ENCODE data around the gene TNS4.

TNS4 gene

DNA sequence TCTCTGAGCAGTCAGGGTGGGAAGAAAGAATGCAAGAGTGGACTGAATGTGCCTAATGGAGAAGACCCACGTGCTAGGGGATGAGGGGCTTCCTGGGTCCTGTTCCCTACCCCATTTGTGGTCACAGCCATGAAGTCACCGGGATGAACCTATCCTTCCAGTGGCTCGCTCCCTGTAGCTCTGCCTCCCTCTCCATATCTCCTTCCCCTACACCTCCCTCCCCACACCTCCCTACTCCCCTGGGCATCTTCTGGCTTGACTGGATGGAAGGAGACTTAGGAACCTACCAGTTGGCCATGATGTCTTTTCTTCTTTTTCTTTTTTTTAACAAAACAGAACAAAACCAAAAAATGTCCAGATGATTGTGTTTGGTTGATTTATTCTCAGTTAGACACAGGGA lies 44.1 kb downstream of the TNS4 start:
- DNase-seq (ENCODE audit: low spot score) = no peak

DNA sequence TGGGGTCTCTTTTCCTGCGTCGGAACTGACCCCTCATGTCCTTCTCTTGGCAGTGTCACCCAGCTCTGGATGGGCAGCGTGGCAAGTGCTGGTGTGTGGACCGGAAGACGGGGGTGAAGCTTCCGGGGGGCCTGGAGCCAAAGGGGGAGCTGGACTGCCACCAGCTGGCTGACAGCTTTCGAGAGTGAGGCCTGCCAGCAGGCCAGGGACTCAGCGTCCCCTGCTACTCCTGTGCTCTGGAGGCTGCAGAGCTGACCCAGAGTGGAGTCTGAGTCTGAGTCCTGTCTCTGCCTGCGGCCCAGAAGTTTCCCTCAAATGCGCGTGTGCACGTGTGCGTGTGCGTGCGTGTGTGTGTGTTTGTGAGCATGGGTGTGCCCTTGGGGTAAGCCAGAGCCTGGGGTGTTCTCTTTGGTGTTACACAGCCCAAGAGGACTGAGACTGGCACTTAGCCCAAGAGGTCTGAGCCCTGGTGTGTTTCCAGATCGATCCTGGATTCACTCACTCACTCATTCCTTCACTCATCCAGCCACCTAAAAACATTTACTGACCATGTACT lies 44.9 kb downstream of the TNS4 start:
- DNase-seq (ENCODE audit: low spot score) = no peak

DNA sequence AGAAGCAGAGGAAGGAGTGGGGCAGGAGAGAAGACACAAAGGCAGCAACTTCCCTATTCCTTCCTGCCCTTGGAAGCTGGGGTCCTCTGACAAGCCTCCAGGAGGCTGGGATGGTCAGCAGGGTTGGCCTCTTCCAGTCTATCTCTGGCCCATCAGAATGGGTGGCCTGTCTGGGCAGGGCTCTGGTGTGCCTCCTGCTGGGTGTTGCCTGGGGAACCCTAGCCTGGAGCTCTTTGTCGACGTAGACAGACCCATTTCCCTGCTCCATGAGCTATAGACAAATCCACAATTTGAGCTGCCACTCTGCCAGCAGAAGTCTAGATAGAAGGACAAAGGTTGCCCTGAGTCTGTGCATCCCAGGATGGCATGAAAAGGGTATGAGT lies 46.8 kb downstream of the TNS4 start:
- DNase-seq (ENCODE audit: low spot score) = no peak

DNA sequence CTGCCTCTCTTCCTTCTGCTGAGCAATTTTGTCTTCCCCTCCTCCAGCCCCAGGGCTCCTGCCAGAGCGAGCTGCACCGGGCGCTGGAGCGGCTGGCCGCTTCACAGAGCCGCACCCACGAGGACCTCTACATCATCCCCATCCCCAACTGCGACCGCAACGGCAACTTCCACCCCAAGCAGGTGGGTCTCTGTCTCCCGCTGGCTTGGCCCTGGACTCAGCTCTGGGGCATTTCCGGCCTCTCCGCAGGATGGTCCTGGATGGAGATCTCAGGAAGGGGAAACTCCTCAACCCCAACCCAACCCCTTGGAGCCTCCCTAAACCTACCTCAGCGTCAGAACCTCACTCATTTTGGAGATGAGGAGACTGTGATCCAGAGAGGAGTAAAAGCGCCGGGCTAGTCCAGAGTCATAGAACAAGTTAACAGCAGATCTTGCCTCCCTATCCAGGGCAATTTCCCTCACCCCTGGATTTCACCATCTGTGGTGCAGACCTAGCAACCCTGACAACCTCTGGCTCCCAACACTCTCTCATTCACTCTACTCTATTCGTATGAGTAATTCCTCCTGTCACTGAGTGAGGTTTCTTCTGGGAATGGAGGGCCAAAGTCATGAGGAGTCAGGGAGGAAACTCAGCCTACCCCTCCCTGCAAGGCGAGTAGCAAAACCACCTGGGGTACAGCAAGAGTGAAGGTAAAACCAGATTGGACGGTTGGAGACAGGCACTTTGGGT lies 47.4 kb downstream of the TNS4 start:
- no peak for DNase-seq (ENCODE audit: low spot score)

DNA sequence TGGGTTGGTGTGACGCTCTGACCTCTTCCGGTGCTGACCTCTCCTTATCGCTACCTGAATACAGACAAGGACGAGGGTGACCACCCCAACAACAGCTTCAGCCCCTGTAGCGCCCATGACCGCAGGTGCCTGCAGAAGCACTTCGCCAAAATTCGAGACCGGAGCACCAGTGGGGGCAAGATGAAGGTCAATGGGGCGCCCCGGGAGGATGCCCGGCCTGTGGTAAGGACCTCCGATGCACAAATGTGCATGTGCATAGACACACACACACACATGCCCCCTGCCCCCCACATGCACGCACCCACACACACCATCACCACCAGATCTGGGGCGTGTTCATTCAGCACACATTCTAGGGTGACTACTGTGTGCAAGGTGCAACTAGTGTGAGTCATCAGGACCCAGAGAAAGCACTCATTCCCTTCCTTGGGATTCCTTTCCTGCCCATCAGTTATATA lies 48.5 kb downstream of the TNS4 start:
- no peak for DNase-seq (ENCODE audit: low spot score)

DNA sequence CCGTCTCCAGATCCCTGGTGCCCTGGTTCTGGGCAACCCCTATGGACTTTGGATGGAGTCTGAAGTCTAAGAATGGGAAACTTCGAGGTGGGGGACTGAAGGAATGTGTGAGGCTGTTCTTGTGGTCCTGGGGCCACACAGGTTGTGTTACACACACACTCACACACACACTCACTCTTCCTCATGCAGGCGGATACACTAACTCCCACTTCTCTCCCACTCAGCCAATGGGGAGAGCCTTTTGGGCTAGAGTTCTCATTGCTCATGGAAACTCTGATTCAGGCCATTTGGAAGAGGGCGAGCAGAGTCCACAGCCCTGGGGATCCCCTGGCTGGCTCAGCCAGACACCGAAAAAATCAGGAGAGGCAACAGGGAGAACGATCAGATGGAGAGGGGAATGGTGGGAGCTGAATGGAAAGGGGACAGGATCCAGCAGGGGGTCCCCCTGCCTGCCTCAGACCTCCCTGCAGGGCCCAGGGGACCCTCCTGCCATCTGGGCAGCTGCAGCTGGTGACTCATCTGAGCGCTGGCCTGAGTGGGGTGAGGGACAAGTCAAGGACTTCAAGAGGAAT lies 49.1 kb downstream of the TNS4 start:
- DNase-seq (ENCODE audit: low spot score) = no peak

DNA sequence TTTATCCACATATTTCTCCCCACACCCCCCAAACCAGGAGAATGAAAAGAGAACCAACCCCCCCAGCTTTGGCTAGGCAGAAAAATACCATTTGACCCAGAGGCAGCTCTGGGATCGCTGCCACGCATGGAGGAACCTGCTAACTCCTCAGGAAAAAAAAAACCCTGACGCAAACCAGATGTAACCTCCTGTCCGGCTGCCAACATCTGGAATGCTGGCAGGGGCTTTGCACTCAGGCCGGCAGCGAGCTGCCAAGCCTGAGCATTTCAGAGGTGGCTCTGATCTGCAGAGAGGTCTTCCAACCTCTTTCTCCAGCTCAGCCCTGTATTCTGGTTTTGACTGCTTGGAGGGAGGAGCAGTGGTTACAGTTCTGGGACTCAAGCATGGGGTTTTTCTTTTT lies 50.0 kb downstream of the TNS4 start:
- DNase-seq (ENCODE audit: low spot score) = peak; percentile 79

DNA sequence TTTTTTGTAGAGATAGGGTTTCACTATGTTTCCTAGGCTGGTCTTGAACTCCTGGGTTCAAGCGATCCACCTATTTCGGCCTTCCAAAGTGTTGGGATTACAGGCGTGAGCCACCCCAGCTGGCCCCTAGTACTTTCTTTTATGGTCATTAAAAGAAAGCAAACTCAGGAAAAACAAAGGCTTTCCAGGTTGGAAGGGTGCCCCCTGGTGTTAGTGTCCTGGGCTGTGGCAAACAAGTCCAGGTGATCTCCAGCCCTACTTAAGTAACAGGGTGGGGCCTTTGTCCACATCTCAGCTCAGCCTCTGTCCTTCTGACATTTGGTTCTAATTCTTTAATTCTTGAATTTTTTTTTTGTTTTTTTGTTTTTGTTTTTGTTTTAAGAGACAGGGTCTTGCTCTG lies 51.2 kb downstream of the TNS4 start:
- no peak for DNase-seq (ENCODE audit: low spot score)

DNA sequence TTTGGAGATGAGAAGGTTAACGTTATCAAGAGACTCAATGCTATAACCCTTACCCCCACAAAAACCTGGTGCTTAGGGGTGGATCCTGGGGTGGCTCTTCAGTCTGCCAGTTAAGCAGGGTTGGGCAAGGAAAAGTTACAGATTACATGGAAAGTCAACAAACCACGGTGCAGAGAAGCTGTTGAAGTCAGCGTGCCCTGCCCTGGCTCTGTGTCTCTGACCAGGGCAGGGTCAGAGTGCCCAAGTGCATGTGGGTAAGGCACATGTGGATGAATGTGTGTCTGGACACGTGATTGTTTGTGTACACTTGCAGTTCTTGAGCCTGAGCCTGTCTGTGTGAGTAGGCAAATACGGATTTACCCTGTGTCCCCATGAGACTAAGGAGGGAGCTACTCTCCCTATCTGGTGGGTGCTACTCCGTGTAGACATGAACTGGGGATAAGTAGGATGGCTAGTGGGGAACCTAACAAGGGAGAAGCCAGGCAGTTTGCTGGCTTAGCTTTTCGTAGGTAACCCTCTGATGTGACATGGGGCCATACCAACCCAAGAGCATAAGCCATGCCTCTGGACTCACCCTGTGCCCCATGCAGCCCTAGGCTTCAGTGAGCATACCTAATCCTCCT lies 52.7 kb downstream of the TNS4 start:
- no peak for DNase-seq (ENCODE audit: low spot score)

DNA sequence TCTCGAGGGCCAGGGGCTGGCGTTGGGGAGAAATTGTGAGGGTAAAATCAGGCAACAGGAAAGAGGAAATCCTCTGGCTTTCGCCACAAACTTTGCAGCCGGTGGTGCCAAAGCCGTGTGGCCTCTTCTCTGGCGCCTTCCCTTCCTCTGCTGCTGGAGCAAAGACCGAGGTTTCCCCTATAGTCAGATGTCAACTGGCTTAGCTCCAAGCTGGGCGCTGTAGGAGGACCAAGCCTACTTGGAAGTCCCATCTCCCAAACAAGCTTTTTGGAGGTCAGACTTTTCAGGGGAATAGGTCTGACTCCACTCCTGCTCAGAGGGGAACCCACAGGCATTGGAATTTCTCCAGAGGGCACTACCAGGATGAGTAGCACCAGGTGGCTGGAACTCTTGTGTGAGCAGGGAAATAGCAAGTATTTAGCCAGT lies 53.2 kb downstream of the TNS4 start:
- no peak for DNase-seq (ENCODE audit: low spot score)

DNA sequence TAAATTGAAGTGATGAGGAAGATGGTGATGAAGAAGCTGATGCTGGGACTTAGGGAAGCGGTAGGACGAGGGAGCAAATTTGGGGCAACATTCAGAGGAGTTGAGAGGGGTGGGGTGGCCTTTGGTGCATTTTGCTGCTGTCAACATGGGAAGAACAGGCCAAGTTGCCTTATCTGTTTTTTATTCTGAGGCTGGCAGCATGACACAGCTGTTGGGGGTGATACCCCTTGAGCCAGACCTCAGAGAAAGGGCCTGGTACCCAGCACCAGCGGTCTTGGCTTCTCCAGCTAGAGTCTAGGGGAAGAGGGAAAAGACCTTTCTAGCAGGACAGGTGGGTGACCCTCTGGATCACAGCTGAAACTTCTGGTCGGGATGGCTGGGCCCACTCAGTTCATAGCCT lies 53.6 kb downstream of the TNS4 start:
- DNase-seq (ENCODE audit: low spot score) = no peak

DNA sequence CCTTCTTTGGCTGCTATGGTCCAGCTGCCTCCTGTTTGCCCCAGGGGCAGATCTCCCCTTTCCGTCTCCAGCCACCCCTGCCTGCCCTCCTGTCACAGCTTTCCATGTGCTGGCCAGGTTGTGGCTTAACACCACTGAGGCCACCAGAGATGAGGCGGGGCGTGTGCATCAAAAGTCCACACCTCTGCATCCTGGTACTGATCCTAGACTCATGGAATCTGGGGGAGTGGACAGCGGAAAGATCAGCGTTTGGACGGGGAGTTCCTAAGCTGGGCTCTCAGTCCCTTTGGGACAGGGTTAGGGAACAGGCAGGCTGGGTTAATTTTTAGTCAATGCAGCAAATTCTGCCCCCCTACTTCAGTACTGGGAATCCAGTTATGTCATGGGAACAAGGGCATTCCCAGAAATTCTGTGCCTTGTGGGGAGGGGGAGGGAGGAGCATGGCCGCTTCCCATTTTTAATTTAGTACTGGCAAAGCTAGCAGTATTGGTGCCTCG lies 54.2 kb downstream of the TNS4 start:
- DNase-seq (ENCODE audit: low spot score) = no peak

DNA sequence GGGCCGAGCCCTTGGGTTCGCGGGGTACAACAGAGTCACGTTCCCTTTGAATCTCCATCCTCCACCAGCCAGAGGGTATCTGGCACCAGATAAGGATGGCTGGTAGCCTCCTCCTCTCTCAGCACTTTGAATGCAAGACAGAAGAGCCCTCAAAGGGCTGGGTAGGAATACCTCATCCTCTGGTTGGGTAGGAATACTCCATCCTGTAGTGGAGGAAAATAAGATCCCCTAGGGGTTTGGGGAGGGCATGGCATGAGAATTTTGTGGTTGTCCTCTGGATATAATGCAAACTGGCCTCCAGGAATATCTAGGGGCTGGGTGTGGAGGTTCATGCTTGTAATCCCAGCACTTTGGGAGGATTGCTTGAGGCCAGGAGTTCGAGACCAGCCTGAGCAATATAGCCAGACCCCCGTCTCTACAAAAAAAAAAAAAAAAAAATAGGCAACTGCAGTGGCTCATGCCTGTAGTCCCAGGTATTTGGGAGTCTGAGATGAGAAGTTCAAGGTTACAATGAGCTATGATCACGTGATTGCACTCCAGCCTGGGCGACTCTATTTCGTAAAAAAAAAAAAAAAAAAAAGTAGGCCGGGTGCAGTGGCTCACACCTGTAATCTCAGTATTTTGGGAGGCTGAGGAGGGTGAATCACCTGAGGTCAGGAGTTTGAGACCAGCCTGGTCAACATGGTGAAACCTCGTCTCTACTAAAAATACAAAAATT lies 55.5 kb downstream of the TNS4 start:
- no peak for DNase-seq (ENCODE audit: low spot score)

DNA sequence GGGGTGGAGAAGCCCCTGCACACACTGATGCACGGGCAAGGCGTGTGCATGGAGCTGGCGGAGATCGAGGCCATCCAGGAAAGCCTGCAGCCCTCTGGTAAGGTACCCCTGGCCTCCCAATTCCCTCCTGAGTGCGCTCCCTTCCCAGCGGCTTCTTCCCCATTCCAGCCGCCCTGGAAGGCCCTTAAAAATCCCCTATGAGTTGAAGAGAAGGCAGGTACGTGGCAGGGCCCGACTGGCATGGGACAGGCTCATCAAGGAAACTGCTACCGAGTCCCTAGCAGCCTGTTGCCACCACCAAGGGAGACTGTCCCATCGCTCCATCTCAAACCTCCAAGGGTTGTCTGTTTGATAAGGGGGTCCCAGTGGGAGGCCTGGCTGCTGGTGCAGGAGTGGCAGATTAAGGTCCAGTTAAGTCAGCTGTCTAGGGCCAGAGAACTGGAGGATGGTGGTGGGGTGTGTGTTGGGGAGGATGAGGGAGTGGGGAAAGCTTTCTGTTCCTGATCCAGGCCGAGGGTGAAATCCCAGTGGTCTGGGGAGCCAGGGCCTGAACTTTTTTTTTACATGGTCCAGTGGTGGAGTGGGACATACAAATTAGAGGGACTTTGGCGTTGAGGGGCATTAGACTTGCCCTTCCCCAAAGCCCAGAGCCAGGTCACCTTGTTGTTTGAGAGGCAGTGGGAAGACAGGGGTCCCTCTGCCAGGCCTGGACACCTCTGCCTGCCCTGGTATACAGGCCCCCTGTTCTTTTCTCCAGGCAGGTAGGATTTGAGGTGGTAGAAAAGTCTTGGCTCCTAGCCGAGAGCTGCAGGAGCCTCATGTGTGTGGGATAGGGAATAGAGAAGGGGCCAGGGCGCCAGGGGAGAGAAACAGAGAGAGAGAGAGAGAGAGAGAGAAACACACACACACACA lies 57.2 kb downstream of the TNS4 start:
- DNase-seq (ENCODE audit: low spot score) = no peak

DNA sequence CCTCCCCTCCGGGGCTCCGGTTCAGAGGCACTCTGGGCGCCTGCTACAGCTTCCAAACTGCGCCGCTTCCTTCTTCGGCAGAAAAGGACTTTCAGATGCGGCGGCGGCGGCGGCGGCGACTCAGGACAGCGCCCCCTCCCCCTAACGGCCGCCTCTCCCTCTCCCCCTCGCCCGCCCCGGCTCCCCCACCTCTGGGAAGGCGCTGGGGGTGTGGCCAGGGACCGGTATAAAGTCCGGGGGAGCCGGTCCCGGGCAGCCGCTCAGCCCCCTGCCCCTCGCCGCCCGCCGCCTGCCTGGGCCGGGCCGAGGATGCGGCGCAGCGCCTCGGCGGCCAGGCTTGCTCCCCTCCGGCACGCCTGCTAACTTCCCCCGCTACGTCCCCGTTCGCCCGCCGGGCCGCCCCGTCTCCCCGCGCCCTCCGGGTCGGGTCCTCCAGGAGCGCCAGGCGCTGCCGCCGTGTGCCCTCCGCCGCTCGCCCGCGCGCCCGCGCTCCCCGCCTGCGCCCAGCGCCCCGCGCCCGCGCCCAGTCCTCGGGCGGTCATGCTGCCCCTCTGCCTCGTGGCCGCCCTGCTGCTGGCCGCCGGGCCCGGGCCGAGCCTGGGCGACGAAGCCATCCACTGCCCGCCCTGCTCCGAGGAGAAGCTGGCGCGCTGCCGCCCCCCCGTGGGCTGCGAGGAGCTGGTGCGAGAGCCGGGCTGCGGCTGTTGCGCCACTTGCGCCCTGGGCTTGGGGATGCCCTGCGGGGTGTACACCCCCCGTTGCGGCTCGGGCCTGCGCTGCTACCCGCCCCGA lies 58.0 kb downstream of the TNS4 start, which contains the start of gene IGFBP4:
IGFBP4 (plus strand) TSS at position 255 of the 792 bp plus-strand sequence; CDS start at position 541, 286 bp downstream.
- peak; percentile 91 for DNase-seq (ENCODE audit: low spot score)

DNA sequence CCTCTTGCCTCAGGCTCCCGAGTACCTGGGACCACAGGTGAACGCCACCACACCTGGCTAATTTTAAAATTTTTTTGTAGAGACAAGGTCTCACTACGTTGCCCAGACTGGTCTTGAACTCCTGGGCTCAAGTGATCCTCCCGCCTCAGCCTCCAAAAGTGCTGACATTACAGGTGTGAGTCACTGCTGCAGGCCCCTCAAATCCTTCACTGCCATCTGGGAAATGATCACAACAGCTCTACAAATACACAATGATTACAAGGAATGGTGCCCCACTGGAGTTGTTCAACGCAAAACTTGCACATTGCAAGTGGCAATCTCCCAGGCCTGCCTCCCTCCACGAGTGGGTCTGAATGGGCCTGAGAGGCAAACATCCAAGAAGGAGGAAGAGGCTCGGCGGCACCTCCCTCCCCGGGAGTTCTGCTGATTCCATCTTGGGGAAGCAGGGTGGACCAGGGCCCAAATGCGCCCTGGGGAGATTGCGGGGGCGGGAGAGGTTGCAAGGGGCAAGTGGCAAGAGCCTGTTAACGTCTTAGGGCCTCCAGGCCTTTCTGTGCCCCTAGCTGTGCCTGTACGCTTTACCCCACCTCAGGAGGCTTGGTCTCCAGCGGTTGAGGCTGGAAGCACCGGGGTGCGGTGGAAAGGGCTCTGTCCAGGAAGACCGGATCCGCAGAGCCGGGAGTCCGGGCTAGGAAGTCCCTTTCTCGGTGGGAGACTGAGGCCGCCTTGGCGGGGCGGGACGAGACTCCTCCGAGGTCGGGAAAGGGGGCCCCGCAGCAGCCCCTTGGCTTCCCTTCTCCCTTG lies 58.8 kb downstream of the TNS4 start:
- DNase-seq (ENCODE audit: low spot score) = no peak

DNA sequence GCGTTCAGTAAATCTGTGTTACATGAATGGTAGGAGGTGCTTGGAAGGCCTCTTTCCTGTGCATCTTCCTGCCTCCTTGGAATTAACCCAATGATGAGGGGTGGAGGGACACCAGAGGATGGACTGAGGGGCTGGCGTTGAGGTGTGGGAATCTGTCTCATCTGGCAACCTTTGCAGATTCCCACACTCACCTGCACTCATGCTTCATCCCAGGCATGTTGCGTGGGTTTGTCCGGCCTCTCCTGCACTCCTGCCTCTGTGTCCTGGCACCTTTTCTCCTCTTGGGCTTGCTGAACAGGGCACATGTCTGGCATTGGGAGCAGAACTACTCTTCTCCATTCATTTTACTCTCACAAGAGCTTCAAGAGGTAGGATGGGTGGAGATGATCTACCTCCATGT lies 61.3 kb downstream of the TNS4 start:
- no peak for DNase-seq (ENCODE audit: low spot score)

DNA sequence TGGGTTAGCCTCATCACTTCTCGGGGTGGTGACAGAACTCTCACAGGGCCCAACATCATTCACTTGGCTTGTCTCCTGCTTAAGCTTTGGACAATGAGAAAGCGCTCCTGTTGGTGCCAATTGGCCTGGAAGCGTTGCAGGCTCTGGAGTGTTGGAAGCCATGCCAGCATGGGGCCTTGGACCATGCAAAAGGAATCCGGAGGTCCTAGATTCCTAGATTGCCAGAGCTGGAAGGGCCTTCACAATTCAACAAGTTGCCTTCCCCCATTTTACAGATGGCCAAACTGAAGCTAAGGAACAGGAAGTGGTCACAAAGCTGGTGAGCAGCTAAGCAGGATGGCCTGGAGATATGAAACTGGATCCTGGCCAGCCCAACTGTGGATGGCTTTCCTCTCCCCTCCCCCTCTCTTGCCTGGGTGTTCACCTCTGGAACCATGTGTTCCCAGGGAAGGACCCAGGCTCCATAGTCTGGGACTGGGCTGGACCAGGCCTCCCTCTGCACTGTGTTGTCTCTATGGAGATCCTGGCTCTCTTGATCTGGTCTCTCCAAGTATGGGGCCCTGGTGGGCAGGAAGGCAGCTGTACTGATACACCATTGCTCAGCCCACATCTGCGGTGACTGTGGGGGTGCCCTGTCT lies 64.2 kb downstream of the TNS4 start:
- no peak for DNase-seq (ENCODE audit: low spot score)

DNA sequence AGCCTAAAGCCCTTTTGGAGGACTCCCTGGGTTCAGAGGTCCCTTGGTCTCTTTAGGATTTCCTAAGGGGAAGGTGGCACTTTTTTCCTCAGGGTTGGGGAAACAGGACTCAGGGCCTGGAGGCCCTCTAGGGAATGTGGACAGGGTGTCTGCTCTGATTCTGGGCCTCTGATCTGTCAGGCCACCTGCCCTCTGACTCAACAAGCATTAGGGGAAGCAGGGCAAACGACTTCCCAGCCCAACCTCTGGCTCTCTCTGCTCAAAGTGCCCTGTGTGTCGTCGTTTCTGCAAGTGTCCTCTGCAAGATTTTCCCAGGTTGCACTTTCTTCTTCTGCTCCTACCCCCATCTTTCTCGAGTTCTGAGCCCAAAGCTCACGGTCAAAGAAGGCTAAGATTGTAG lies 64.8 kb downstream of the TNS4 start:
- DNase-seq (ENCODE audit: low spot score) = peak; percentile 51
